ENCODE data around the gene UBL3. TPM values are rescaled to one million over a fixed set of nuclear protein-coding genes. Genes with fewer than 3 reads are reported as not detected.

UBL3 gene
- polyA plus RNA-seq, 1 of the 3 experiments (the other 2 are of a cell fraction): 5.8 TPM

DNA sequence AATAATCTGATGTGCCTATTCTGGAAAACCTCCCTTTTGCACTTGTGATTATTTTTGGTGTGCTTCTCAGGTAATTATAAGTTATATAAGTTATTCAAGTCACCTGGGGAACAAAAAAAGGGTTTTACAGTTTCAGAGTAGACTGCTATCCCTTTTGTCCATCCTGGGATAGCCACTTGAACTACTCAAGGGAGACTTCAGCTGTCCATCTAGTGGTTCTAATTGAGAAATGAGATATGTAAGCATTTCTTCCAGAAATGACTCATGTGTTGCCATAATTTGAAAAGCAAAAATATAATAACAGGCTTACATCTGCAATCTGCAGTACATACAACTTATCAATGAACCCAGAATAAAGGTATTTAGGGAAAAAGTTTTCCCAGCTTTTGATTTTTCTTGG is 20.4 kb downstream of the UBL3 start:
- Histone ChIP-seq H3K27me3 (ENCODE audit: insufficient read depth) (no peaks in the 10 kb centered on the region), H3K9ac (no peak overlapping the region), H3K4me2 (no peak overlapping the region), H4K20me1 (ENCODE audit: insufficient read depth) (no peaks in the 10 kb centered on the region), H3K9me3 (no peaks in the 10 kb centered on the region), H3K27ac (ENCODE audit: low read depth in 2 of 2, low read length in 1 of 2) (no peak overlapping the region), H3K4me1 (ENCODE audit: control insufficient read depth in 1 of 2, insufficient read depth in 2 of 2, low read depth in 1 of 2, low read length in 1 of 2) (no peaks in the 10 kb centered on the region; a peak in 1 of 4 replicates), H3K9me2 (no peaks in the 10 kb centered on the region), H3F3A (replicated peaks; ENCODE audit: insufficient read depth) (no peaks in the 10 kb centered on the region), H2AFZ (ENCODE audit: low read depth) (no peak overlapping the region), H3K79me2 (ENCODE audit: insufficient read depth) (peaks cover 39% of the 10 kb centered on the region), H3K4me3 (ENCODE audit: low read depth in 2 of 2, low read length in 1 of 2) (no peak overlapping the region), H3K36me3 (replicated peaks in 1 of 2; ENCODE audit: control insufficient read depth in 1 of 2, insufficient read depth in 2 of 2, low read length in 1 of 2) (no peaks in the 10 kb centered on the region)
- no peak for DNase-seq
- ChIA-PET CTCF (no interaction called here), POLR2A (no interaction called here)
- TF ChIP-seq PBX3 (IDR thresholded peaks at IDR 0.05) (no peak), MAX (IDR thresholded peaks at IDR 0.05; ENCODE audit: low read depth) (no peak), TCF12 (IDR thresholded peaks at IDR 0.05) (no peak), ELF1 (IDR thresholded peaks at IDR 0.05) (no peak), FOXJ3 (CRISPR knock-in tag; IDR thresholded peaks at IDR 0.05) (no peak), TEAD4 (IDR thresholded peaks at IDR 0.05; ENCODE audit: borderline replicate concordance, insufficient read depth) (no peak), CTCF (IDR thresholded peaks at IDR 0.05) (no peak)
- TF ChIP-seq, protein P1, sequence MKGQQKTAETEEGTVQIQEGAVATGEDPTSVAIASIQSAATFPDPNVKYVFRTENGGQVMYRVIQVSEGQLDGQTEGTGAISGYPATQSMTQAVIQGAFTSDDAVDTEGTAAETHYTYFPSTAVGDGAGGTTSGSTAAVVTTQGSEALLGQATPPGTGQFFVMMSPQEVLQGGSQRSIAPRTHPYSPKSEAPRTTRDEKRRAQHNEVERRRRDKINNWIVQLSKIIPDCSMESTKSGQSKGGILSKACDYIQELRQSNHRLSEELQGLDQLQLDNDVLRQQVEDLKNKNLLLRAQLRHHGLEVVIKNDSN (IDR thresholded peaks at IDR 0.05; ENCODE audit: borderline replicate concordance, low read depth): no peak

DNA sequence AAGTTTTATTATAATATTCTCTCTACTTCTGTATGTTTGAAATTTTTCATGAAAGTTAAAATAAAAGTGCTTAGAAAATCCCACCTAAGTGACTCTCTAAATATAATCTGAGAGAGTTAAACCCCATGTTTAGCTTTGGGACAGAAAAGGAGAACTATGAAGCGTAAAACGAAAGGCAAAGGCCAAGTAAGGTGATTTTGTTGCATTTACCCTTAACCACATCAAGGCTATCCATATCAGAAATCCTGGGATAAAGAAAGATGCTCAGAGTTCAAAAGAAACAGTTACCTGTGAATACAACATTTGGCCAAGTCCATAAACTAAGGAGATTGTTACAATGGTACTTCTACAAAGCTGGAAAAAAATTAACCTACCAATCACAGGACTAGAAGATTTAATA is 31.3 kb downstream of the UBL3 start:
- H3K9me3 ChIP-seq: no peaks in the 10 kb centered on the region
- H3K9me2 ChIP-seq: no peaks in the 10 kb centered on the region
- H3K4me1 ChIP-seq (ENCODE audit: control insufficient read depth in 1 of 2, insufficient read depth in 2 of 2, low read depth in 1 of 2, low read length in 1 of 2): peaks cover 18 to 25% of the 10 kb centered on the region in 2 experiments; a peak in 3 of 4 replicates
- H3K9ac ChIP-seq: no peak overlapping the region
- no peak overlapping the region for H2AFZ ChIP-seq (ENCODE audit: low read depth)
- H4K20me1 ChIP-seq (ENCODE audit: insufficient read depth): peaks cover 9% of the 10 kb centered on the region; the same call in 1 of the 2 replicates
- H3K36me3 ChIP-seq (replicated peaks in 1 of 2; ENCODE audit: control insufficient read depth in 1 of 2, insufficient read depth in 2 of 2, low read length in 1 of 2): no peaks in the 10 kb centered on the region
- H3K79me2 ChIP-seq (ENCODE audit: insufficient read depth): peaks cover 32% of the 10 kb centered on the region
- POLR2A ChIA-PET: no interaction called here
- H3F3A ChIP-seq (replicated peaks; ENCODE audit: insufficient read depth): peaks cover 14% of the 10 kb centered on the region
- CTCF ChIA-PET: interaction anchor here (0.9 to 1.2 kb wide), 2 partner anchors 20 to 296 kb away, joined by 3 to 4 read pairs; no protein-coding TSS in a partner anchor
- DNase-seq: no peak
- H3K4me2 ChIP-seq: no peak overlapping the region
- H3K4me3 ChIP-seq (ENCODE audit: low read depth in 2 of 2, low read length in 1 of 2): no peak overlapping the region
- 95% methylated on average over 2 of the region's 2 CpGs for WGBS (ENCODE audit: low lambda C conversion rate)
- TF ChIP-seq RXRA (IDR thresholded peaks at IDR 0.05; ENCODE audit: borderline replicate concordance, low read depth): no peak
- TF ChIP-seq PBX3 (IDR thresholded peaks at IDR 0.05): no peak
- no peak for TF ChIP-seq JUND (IDR thresholded peaks at IDR 0.05)
- TF ChIP-seq TCF12 (IDR thresholded peaks at IDR 0.05): no peak
- TF ChIP-seq GATA2 (CRISPR knock-in tag; IDR thresholded peaks at IDR 0.05): no peak
- TF ChIP-seq SMC3 (IDR thresholded peaks at IDR 0.05; ENCODE audit: low read depth, low read length): no peak
- TF ChIP-seq NRF1 (IDR thresholded peaks at IDR 0.05; ENCODE audit: low read depth, low read length): no peak
- TF ChIP-seq TAF1 (IDR thresholded peaks at IDR 0.05; ENCODE audit: borderline replicate concordance, low read depth, low read length): no peak
- TF ChIP-seq IRF3 (IDR thresholded peaks at IDR 0.05; ENCODE audit: low read depth, low read length): no peak
- no peak for TF ChIP-seq ELF1 (IDR thresholded peaks at IDR 0.05)
- TF ChIP-seq EP300 (IDR thresholded peaks at IDR 0.05; ENCODE audit: borderline replicate concordance in 1 of 2, low read depth in 1 of 2, low read length in 1 of 2): no peak
- TF ChIP-seq YY1 (IDR thresholded peaks at IDR 0.05; ENCODE audit: low read depth): no peak
- TF ChIP-seq, protein P2, sequence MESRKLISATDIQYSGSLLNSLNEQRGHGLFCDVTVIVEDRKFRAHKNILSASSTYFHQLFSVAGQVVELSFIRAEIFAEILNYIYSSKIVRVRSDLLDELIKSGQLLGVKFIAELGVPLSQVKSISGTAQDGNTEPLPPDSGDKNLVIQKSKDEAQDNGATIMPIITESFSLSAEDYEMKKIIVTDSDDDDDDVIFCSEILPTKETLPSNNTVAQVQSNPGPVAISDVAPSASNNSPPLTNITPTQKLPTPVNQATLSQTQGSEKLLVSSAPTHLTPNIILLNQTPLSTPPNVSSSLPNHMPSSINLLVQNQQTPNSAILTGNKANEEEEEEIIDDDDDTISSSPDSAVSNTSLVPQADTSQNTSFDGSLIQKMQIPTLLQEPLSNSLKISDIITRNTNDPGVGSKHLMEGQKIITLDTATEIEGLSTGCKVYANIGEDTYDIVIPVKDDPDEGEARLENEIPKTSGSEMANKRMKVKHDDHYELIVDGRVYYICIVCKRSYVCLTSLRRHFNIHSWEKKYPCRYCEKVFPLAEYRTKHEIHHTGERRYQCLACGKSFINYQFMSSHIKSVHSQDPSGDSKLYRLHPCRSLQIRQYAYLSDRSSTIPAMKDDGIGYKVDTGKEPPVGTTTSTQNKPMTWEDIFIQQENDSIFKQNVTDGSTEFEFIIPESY (IDR thresholded peaks at IDR 0.05; ENCODE audit: borderline replicate concordance, low read depth): no peak
- H3K27ac ChIP-seq (ENCODE audit: low read depth in 2 of 2, low read length in 1 of 2): no peak overlapping the region; a peak in 1 of 4 replicates
- H3K27me3 ChIP-seq (ENCODE audit: insufficient read depth): no peaks in the 10 kb centered on the region

Measured in SK-N-SH (cell line).